ENCODE data around the gene AKR1B1.

AKR1B1 gene

DNA sequence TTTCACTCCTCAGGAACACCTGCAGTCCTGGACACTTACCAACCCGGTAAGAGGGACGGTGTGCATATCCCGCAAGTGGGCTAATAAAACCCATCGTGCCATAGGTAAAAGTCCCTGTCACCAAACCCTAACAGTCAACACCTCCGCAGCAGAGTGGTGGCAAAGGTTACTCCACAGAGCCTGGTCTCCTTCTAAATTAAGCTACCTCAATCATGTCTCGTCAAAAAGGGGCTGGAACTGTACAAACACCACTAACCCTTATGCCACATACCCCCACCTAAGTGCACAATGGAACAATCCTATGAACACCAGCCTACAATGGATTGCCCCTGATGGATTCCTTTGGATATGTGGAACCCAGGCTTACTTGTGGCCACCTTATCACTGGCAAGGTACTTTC, 9.6 kb upstream of the AKR1B1 start:
- Histone ChIP-seq H3K4me3 (ENCODE audit: low read depth, low read length) (no peak overlapping the region), H3K27ac (ENCODE audit: extremely low read depth, low read depth, low read length) (no peak overlapping the region), H3K4me1 (ENCODE audit: control insufficient read depth, insufficient read depth, low read length) (no peaks in the 10 kb centered on the region), H3K36me3 (ENCODE audit: control insufficient read depth in 2 of 2, insufficient read depth in 1 of 2, low read length in 2 of 2) (no peaks in the 10 kb centered on the region), H3K9me3 (ENCODE audit: control insufficient read depth, insufficient read depth, low read depth, low read length) (no peaks in the 10 kb centered on the region)
- CTCF ChIA-PET, result no interaction called here
- POLR2A ChIA-PET, result no interaction called here
- TF ChIP-seq, protein P1, sequence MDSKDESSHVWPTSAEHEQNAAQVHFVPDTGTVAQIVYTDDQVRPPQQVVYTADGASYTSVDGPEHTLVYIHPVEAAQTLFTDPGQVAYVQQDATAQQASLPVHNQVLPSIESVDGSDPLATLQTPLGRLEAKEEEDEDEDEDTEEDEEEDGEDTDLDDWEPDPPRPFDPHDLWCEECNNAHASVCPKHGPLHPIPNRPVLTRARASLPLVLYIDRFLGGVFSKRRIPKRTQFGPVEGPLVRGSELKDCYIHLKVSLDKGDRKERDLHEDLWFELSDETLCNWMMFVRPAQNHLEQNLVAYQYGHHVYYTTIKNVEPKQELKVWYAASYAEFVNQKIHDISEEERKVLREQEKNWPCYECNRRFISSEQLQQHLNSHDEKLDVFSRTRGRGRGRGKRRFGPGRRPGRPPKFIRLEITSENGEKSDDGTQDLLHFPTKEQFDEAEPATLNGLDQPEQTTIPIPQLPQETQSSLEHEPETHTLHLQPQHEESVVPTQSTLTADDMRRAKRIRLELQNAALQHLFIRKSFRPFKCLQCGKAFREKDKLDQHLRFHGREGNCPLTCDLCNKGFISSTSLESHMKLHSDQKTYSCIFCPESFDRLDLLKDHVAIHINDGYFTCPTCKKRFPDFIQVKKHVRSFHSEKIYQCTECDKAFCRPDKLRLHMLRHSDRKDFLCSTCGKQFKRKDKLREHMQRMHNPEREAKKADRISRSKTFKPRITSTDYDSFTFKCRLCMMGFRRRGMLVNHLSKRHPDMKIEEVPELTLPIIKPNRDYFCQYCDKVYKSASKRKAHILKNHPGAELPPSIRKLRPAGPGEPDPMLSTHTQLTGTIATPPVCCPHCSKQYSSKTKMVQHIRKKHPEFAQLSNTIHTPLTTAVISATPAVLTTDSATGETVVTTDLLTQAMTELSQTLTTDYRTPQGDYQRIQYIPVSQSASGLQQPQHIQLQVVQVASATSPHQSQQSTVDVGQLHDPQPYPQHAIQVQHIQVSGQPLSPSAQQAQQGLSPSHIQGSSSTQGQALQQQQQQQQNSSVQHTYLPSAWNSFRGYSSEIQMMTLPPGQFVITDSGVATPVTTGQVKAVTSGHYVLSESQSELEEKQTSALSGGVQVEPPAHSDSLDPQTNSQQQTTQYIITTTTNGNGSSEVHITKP (tag by site-specific recombination; IDR thresholded peaks at IDR 0.05), result peak; percentile 69
- TF ChIP-seq PRDM1 (tag by site-specific recombination; IDR thresholded peaks at IDR 0.05), result no peak

DNA sequence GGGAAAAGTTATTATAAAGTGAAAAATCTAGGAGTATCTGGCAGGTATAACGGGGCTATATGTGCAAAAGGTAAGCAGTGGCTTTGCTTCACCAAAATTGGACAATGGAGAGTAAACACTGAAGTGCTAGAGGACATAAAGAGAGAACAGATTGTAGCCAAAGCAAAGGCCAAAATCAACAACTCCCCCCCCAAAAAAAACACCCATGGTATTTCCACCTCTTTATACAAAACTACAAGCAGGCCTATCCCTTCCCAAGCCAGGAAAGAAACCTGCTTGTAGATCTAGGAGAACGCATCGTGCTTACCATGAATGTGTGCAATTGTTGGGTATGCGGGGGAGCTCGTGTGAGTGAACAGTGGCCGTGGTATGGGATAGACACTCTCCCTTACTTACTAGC, 9.2 kb upstream of the AKR1B1 start:
- Histone ChIP-seq H3K36me3 (ENCODE audit: control insufficient read depth in 2 of 2, insufficient read depth in 1 of 2, low read length in 2 of 2) (no peaks in the 10 kb centered on the region), H3K9me3 (ENCODE audit: control insufficient read depth, insufficient read depth, low read depth, low read length) (no peaks in the 10 kb centered on the region), H3K4me1 (ENCODE audit: control insufficient read depth, insufficient read depth, low read length) (no peaks in the 10 kb centered on the region), H3K27ac (ENCODE audit: extremely low read depth, low read depth, low read length) (no peak overlapping the region), H3K4me3 (ENCODE audit: low read depth, low read length) (no peak overlapping the region)
- TF ChIP-seq WT1 (tag by site-specific recombination; IDR thresholded peaks at IDR 0.05) (no peak), PRDM1 (tag by site-specific recombination; IDR thresholded peaks at IDR 0.05) (no peak), ZNF324 (tag by site-specific recombination; IDR thresholded peaks at IDR 0.05) (no peak), ZNF211 (tag by site-specific recombination; IDR thresholded peaks at IDR 0.05; ENCODE audit: low read depth) (no peak), SP2 (tag by site-specific recombination; IDR thresholded peaks at IDR 0.05) (no peak), KLF8 (tag by site-specific recombination; IDR thresholded peaks at IDR 0.05) (no peak), ZNF626 (tag by site-specific recombination; IDR thresholded peaks at IDR 0.05) (no peak), HOXC10 (CRISPR knock-in tag; IDR thresholded peaks at IDR 0.05) (no peak), ZNF776 (tag by site-specific recombination; IDR thresholded peaks at IDR 0.05; ENCODE audit: borderline replicate concordance) (no peak), KLF10 (tag by site-specific recombination; IDR thresholded peaks at IDR 0.05) (no peak), ZNF214 (tag by site-specific recombination; IDR thresholded peaks at IDR 0.05; ENCODE audit: borderline replicate concordance) (no peak), ZNF560 (tag by site-specific recombination; IDR thresholded peaks at IDR 0.05; ENCODE audit: borderline replicate concordance) (no peak), MEIS1 (CRISPR knock-in tag; IDR thresholded peaks at IDR 0.05; ENCODE audit: borderline replicate concordance) (no peak), ZNF707 (tag by site-specific recombination; IDR thresholded peaks at IDR 0.05) (no peak), ZNF624 (tag by site-specific recombination; IDR thresholded peaks at IDR 0.05) (no peak)
- TF ChIP-seq, protein P2, sequence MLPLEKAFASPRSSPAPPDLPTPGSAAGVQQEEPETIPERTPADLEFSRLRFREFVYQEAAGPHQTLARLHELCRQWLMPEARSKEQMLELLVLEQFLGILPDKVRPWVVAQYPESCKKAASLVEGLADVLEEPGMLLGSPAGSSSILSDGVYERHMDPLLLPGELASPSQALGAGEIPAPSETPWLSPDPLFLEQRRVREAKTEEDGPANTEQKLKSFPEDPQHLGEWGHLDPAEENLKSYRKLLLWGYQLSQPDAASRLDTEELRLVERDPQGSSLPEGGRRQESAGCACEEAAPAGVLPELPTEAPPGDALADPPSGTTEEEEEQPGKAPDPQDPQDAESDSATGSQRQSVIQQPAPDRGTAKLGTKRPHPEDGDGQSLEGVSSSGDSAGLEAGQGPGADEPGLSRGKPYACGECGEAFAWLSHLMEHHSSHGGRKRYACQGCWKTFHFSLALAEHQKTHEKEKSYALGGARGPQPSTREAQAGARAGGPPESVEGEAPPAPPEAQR (tag by site-specific recombination; IDR thresholded peaks at IDR 0.05), result no peak
- TF ChIP-seq, protein P3, sequence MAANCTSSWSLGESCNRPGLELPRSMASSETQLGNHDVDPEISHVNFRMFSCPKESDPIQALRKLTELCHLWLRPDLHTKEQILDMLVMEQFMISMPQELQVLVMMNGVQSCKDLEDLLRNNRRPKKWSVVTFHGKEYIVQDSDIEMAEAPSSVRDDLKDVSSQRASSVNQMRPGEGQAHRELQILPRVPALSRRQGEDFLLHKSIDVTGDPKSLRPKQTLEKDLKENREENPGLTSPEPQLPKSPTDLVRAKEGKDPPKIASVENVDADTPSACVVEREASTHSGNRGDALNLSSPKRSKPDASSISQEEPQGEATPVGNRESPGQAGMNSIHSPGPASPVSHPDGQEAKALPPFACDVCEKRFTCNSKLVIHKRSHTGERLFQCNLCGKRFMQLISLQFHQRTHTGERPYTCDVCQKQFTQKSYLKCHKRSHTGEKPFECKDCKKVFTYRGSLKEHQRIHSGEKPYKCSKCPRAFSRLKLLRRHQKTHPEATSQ (tag by site-specific recombination; IDR thresholded peaks at IDR 0.05), result no peak
- TF ChIP-seq, protein P4, sequence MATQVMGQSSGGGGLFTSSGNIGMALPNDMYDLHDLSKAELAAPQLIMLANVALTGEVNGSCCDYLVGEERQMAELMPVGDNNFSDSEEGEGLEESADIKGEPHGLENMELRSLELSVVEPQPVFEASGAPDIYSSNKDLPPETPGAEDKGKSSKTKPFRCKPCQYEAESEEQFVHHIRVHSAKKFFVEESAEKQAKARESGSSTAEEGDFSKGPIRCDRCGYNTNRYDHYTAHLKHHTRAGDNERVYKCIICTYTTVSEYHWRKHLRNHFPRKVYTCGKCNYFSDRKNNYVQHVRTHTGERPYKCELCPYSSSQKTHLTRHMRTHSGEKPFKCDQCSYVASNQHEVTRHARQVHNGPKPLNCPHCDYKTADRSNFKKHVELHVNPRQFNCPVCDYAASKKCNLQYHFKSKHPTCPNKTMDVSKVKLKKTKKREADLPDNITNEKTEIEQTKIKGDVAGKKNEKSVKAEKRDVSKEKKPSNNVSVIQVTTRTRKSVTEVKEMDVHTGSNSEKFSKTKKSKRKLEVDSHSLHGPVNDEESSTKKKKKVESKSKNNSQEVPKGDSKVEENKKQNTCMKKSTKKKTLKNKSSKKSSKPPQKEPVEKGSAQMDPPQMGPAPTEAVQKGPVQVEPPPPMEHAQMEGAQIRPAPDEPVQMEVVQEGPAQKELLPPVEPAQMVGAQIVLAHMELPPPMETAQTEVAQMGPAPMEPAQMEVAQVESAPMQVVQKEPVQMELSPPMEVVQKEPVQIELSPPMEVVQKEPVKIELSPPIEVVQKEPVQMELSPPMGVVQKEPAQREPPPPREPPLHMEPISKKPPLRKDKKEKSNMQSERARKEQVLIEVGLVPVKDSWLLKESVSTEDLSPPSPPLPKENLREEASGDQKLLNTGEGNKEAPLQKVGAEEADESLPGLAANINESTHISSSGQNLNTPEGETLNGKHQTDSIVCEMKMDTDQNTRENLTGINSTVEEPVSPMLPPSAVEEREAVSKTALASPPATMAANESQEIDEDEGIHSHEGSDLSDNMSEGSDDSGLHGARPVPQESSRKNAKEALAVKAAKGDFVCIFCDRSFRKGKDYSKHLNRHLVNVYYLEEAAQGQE (tag by site-specific recombination; IDR thresholded peaks at IDR 0.05), result no peak
- POLR2A ChIA-PET, result interaction anchor here (0.6 kb wide), 1 partner anchor 13 kb away, joined by 7 read pairs; no protein-coding TSS in a partner anchor
- CTCF ChIA-PET, result no interaction called here
